ENCODE data around the gene RGS7. TPM values are rescaled to one million over a fixed set of nuclear protein-coding genes. Genes with fewer than 3 reads are reported as not detected.

The RGS7 gene
- total RNA-seq, 2 experiments from 2014 or later = not detected

GRCh38 chr1:241270016-241270415 is 87.0 kb downstream of the RGS7 start:
- Histone ChIP-seq H2AFZ (ENCODE audit: low read length) (no peak overlapping the region), H3K9me2 (ENCODE audit: insufficient read depth, low read length) (no peaks in the 10 kb centered on the region), H3K27ac (ENCODE audit: low read depth, low read length, poor library complexity, severe bottlenecking) (no peak overlapping the region), H3K9me3 (ENCODE audit: low read length) (no peaks in the 10 kb centered on the region), H3K4me2 (ENCODE audit: low read length) (no peak overlapping the region), H3K36me3 (ENCODE audit: insufficient read depth, low read length) (no peaks in the 10 kb centered on the region), H4K20me1 (ENCODE audit: insufficient read depth, low read length) (no peaks in the 10 kb centered on the region), H3K4me1 (ENCODE audit: insufficient read depth, low read length, poor library complexity, severe bottlenecking) (no peaks in the 10 kb centered on the region), H3K4me3 (ENCODE audit: low read depth, low read length, poor library complexity, severe bottlenecking) (no peak overlapping the region), H3K79me2 (ENCODE audit: insufficient read depth, low read depth, low read length) (no peaks in the 10 kb centered on the region)
- ChIA-PET POLR2A (no interaction called here), CTCF (ENCODE audit: unreplicated experiment) (no interaction called here)
- TF ChIP-seq EZH2phosphoT487 (IDR thresholded peaks at IDR 0.05; ENCODE audit: borderline replicate concordance, low read depth, low read length) (no peak), CTCF (conservative IDR thresholded peaks at IDR 0.05; ENCODE audit: low read length) (no peak)
- BruUV-seq (replicated peaks) = no TSS peak
- intact Hi-C loops (cut with micrococcal nuclease; ENCODE audit: unreplicated experiment) = no loop called here
- no peak for DNase-seq (ENCODE audit: low spot score)

GRCh38 chr1:241269116-241269515 is 87.9 kb downstream of the RGS7 start:
- intact Hi-C loops (cut with micrococcal nuclease; ENCODE audit: unreplicated experiment) = no loop called here
- Histone ChIP-seq H3K4me1 (ENCODE audit: insufficient read depth, low read length, poor library complexity, severe bottlenecking) (no peaks in the 10 kb centered on the region), H3K79me2 (ENCODE audit: insufficient read depth, low read depth, low read length) (no peaks in the 10 kb centered on the region), H3K4me3 (ENCODE audit: low read depth, low read length, poor library complexity, severe bottlenecking) (no peak overlapping the region), H3K9me2 (ENCODE audit: insufficient read depth, low read length) (no peaks in the 10 kb centered on the region), H4K20me1 (ENCODE audit: insufficient read depth, low read length) (no peaks in the 10 kb centered on the region), H2AFZ (ENCODE audit: low read length) (no peak overlapping the region), H3K27ac (ENCODE audit: low read depth, low read length, poor library complexity, severe bottlenecking) (no peak overlapping the region), H3K4me2 (ENCODE audit: low read length) (no peak overlapping the region), H3K9me3 (ENCODE audit: low read length) (no peaks in the 10 kb centered on the region), H3K36me3 (ENCODE audit: insufficient read depth, low read length) (no peaks in the 10 kb centered on the region)
- DNase-seq (ENCODE audit: low spot score) = no peak
- ChIA-PET CTCF (ENCODE audit: unreplicated experiment) (no interaction called here), POLR2A (no interaction called here)
- TF ChIP-seq CTCF (conservative IDR thresholded peaks at IDR 0.05; ENCODE audit: low read length) = no peak
- TF ChIP-seq EZH2phosphoT487 (IDR thresholded peaks at IDR 0.05; ENCODE audit: borderline replicate concordance, low read depth, low read length) = no peak
- BruUV-seq (replicated peaks) = no TSS peak

GRCh38 chr1:241266121-241266520 is 90.9 kb downstream of the RGS7 start:
- H3K4me2 ChIP-seq (ENCODE audit: low read length) = no peak overlapping the region
- CTCF ChIA-PET (ENCODE audit: unreplicated experiment) = no interaction called here
- POLR2A ChIA-PET = interaction anchor here (0.5 to 0.7 kb wide), 3 partner anchors 14 to 538 kb away, joined by 3 to 5 read pairs (median 3); no protein-coding TSS in a partner anchor
- no peak for TF ChIP-seq EZH2phosphoT487 (IDR thresholded peaks at IDR 0.05; ENCODE audit: borderline replicate concordance, low read depth, low read length)
- TF ChIP-seq CTCF (conservative IDR thresholded peaks at IDR 0.05; ENCODE audit: low read length) = no peak
- no peak for DNase-seq (ENCODE audit: low spot score)
- intact Hi-C loops (cut with micrococcal nuclease; ENCODE audit: unreplicated experiment) = no loop called here
- H3K4me1 ChIP-seq (ENCODE audit: insufficient read depth, low read length, poor library complexity, severe bottlenecking) = no peaks in the 10 kb centered on the region
- no peak overlapping the region for H3K4me3 ChIP-seq (ENCODE audit: low read depth, low read length, poor library complexity, severe bottlenecking)
- no TSS peak for BruUV-seq (replicated peaks)
- H3K9me3 ChIP-seq (ENCODE audit: low read length) = no peaks in the 10 kb centered on the region
- H2AFZ ChIP-seq (ENCODE audit: low read length) = no peak overlapping the region
- H3K36me3 ChIP-seq (ENCODE audit: insufficient read depth, low read length) = no peaks in the 10 kb centered on the region
- no peak overlapping the region for H3K27ac ChIP-seq (ENCODE audit: low read depth, low read length, poor library complexity, severe bottlenecking)
- H3K9me2 ChIP-seq (ENCODE audit: insufficient read depth, low read length) = no peaks in the 10 kb centered on the region
- H4K20me1 ChIP-seq (ENCODE audit: insufficient read depth, low read length) = no peaks in the 10 kb centered on the region
- H3K79me2 ChIP-seq (ENCODE audit: insufficient read depth, low read depth, low read length) = no peaks in the 10 kb centered on the region
